Measurements from ENCODE around the gene PGPEP1. TPM values are rescaled to one million over a fixed set of nuclear protein-coding genes. Genes with fewer than 3 reads are reported as not detected.

Gene PGPEP1
- total and polyA plus RNA-seq, 3 donors from 2014 or later: 10.8 to 16.2 (median 12.4) TPM

DNA sequence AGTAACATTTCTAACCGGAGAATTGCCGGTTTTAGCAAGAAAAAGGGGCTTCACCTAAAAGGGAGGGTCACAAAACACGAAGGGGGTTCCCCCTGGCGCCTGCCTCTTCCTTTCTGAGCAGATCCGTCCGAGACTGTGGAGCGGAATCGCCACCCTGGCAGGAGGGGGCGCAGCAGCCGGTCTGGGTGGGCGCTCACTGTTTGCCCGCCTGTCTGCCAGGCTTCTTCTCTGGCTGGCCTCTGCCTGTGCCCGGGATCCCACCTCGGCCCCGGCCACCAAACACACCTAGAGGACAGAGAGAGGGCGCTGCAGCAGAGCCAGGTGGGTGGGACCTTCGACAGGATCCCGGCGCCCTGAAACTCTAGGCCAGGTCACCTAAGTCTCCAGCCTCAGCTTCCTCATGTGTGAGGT, 33.1 kb upstream of the PGPEP1 start:
- H3K27ac ChIP-seq: peak overlapping the region; percentile 29 to 99
- DNase-seq: no peak
- H3K4me3 ChIP-seq: no peak overlapping the region
- peaks cover 45% of the 10 kb centered on the region for H3K4me1 ChIP-seq
- H3K27me3 ChIP-seq: no peaks in the 10 kb centered on the region
- intact Hi-C loops (cut with DNase I; ENCODE audit: low total_unique reads): no loop called here
- H3K9me3 ChIP-seq: no peaks in the 10 kb centered on the region
- WGBS, 2 donors: 81 to 93% methylated on average over 13 to 19 of the region's 19 CpGs
- TF ChIP-seq, protein P1, sequence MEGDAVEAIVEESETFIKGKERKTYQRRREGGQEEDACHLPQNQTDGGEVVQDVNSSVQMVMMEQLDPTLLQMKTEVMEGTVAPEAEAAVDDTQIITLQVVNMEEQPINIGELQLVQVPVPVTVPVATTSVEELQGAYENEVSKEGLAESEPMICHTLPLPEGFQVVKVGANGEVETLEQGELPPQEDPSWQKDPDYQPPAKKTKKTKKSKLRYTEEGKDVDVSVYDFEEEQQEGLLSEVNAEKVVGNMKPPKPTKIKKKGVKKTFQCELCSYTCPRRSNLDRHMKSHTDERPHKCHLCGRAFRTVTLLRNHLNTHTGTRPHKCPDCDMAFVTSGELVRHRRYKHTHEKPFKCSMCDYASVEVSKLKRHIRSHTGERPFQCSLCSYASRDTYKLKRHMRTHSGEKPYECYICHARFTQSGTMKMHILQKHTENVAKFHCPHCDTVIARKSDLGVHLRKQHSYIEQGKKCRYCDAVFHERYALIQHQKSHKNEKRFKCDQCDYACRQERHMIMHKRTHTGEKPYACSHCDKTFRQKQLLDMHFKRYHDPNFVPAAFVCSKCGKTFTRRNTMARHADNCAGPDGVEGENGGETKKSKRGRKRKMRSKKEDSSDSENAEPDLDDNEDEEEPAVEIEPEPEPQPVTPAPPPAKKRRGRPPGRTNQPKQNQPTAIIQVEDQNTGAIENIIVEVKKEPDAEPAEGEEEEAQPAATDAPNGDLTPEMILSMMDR (IDR thresholded peaks at IDR 0.05): no peak
- no peak for TF ChIP-seq POLR2A (IDR thresholded peaks at IDR 0.05)
- no peaks in the 10 kb centered on the region for H3K36me3 ChIP-seq (ENCODE audit: low read depth, missing control alignments)

DNA sequence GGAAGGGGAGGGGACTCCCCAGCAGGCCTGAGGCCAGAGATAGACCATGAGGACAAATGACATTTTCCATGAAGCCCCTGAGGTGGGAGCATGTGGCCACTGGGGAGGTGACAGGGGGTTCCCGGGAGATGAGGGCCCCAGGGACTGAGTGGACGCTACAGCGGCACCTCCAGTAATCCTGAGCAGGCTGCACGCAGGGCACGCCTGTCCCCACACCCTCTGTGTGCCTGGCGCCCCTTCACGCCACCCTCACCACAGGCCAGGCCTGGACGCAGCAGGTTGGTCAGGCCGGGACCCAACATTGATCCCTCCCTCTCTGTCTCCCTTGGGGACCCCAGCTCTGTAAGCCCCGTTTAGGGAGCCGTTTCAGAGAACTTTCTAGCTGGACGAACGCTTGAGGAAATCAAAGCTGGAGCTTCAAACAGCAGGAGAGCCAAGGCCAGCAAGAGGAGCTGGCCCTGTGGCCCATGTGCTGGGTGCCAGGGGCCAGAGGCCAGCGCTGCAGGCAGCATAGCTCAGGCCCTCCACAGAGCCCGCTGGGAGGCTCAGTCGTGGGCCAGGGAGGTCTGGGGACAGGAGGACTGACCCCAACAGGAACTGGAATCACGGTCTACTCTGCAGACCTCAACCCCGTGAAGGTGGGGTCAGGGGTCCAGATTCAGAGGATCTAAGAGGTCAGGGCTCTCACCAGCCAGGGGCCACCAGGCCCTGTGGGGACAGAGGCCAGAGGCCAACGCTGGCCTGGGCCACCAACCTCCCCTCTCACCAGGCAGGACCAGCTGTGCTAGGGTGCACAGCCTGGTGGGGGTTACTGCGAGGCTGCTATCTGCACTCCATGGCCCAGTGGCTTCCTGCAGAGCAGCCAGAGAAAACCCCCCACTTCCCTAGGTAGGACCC, 32.1 kb upstream of the PGPEP1 start:
- Histone ChIP-seq H3K27ac (peak overlapping the region; percentile 29 to 99), H3K36me3 (ENCODE audit: low read depth, missing control alignments) (no peaks in the 10 kb centered on the region), H3K9me3 (no peaks in the 10 kb centered on the region), H3K4me3 (no peak overlapping the region), H3K4me1 (peaks cover 38% of the 10 kb centered on the region), H3K27me3 (no peaks in the 10 kb centered on the region)
- intact Hi-C loops (cut with DNase I; ENCODE audit: low total_unique reads): no loop called here
- 64 to 80% methylated on average over 4 to 19 of the region's 20 CpGs for WGBS, 2 donors
- DNase-seq: no peak
- no peak for TF ChIP-seq POLR2A (IDR thresholded peaks at IDR 0.05)
- TF ChIP-seq, protein P1 (IDR thresholded peaks at IDR 0.05): no peak

DNA sequence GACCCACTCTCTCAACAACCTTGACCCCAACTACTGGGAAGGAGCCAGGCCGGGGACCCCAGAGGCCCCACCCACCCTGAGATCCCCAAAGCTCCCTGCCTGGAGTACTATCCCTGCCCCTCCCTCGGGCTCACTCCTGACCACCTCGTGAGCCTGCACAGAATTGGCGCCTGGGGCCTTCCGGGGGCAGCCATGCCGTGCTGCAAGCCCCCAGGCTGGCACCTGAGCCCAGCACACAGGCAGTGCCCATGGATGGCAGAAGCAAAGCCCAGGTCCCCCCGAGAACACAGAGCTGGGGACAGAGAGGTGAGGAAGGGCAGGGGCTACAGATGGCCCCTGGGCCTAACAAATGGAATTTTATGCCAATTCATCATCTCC, 31.5 kb upstream of the PGPEP1 start:
- Histone ChIP-seq H3K4me3 (no peak overlapping the region), H3K27me3 (no peaks in the 10 kb centered on the region), H3K4me1 (peaks cover 31% of the 10 kb centered on the region), H3K36me3 (ENCODE audit: low read depth, missing control alignments) (no peaks in the 10 kb centered on the region), H3K9me3 (no peaks in the 10 kb centered on the region), H3K27ac (peak overlapping the region in 1 of 2 donors; percentile 99)
- TF ChIP-seq, protein P1 (IDR thresholded peaks at IDR 0.05): no peak
- TF ChIP-seq POLR2A (IDR thresholded peaks at IDR 0.05): no peak
- DNase-seq: no peak
- 81% methylated on average over 7 of the region's 7 CpGs; no CpG with 5 or more reads in 1 of the 2 donors for WGBS, 2 donors
- intact Hi-C loops (cut with DNase I; ENCODE audit: low total_unique reads): no loop called here

DNA sequence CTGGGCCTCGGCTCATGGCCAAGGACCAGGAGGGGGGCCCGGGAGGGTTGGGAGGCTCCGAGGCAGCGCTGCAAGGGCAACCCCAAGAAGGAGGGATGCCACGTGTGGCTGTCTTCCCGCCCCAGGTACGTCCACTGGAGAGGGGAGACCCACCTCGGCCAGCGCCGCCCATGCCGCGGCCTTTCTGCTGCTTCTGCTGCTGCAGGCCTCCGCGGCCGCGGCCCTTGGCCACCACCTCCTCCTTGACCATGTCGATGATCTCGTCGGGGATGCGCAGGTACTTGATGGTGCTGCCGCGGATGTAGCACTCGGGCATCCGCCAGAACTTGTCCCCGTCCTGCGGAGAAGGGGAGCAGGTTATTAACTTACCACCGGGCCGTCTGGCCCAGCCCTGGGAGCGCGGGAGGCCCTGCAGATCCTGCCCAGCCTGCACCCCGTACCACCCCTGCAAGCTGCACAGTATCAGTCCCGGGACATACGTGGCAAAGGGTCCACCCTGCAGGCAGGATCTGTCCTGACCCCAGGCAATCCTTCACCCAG, 30.8 kb upstream of the PGPEP1 start:
- no peak for DNase-seq

More for the DNA sequence above, 30.8 kb upstream of the PGPEP1 start:
- intact Hi-C loops (cut with DNase I; ENCODE audit: low total_unique reads): no loop called here
- Histone ChIP-seq H3K36me3 (ENCODE audit: low read depth, missing control alignments) (no peaks in the 10 kb centered on the region), H3K9me3 (no peaks in the 10 kb centered on the region), H3K27me3 (no peaks in the 10 kb centered on the region), H3K27ac (no peak overlapping the region), H3K4me3 (no peak overlapping the region), H3K4me1 (peaks cover 28% of the 10 kb centered on the region)
- 90 to 92% methylated on average over 21 to 33 of the region's 33 CpGs for WGBS, 2 donors
- no peak for TF ChIP-seq POLR2A (IDR thresholded peaks at IDR 0.05)
- TF ChIP-seq, protein P1 (IDR thresholded peaks at IDR 0.05): no peak

Data from testis (tissue), 3 donors.